HCT116 (cell line): ENCODE results near the gene SFT2D2. TPM values are rescaled to one million over a fixed set of nuclear protein-coding genes. Genes with fewer than 3 reads are reported as not detected.
A peak's percentile ranks its signal among the peaks of the same experiment; 100 is the strongest.

Source experiments
- ATAC-seq: fragments of 200-7000 bp; cut with Tn5 transposase; 2 replicates; pipeline ENCODE4 v1.9.1; 2020; ENCODE audit warnings: mild to moderate bottlenecking, moderate library complexity
- BruUV-seq: library from RNA; stranded (reverse); fragments of 400-500 nt; replicated peaks from 2 replicates; lab custom pipeline; 2021; lab: Mats Ljungman, UMichigan
- CTCF ChIA-PET: fragments of 300-600 bp; sonication (Branson Sonifier 250); formaldehyde crosslinking; loops from one replicate; lab custom pipeline; 2021; ENCODE audit warnings: antibody characterized with exemption; lab: Charles Lee
- POLR2A ChIA-PET: fragments of 300-600, 350-600 bp; sonication (Branson Sonifier 250); formaldehyde crosslinking; loops from one replicate; lab custom pipeline; 2021; ENCODE audit warnings: antibody characterized with exemption; lab: Charles Lee
- RAD21 ChIA-PET, 2 experiments: fragments of 300-600 bp; sonication (Branson Sonifier 250); formaldehyde crosslinking; loops; one replicate each; lab custom pipeline; 2023; ENCODE audit warnings: low total read pairs in 2 of 2; ENCODE audit not compliant: uncharacterized antibody in 2 of 2, unreplicated experiment in 2 of 2, low non-redundant PET in 1 of 2; lab: Charles Lee
- DNase-seq: peaks from one replicate; pipeline ENCODE4 v3.0.0-alpha.2; 2010; ENCODE audit warnings: low read depth, low spot score
- H2AFZ ChIP-seq: fragments of 200-600 bp; shearing (Covaris generic), sonication (generic); 2 replicates; pipeline ENCODE4 v1.6.1; 2017; ENCODE audit warnings: low read depth, mixed run types, mixed read lengths, antibody characterized with exemption, low read length; ENCODE audit not compliant: poor library complexity, severe bottlenecking
- H3K27ac ChIP-seq: 2 replicates; pipeline ENCODE4 v1.5.1; 2012; ENCODE audit warnings: low read depth, low read length
- H3K27me3 ChIP-seq: fragments of 200-600 bp; sonication (generic); 2 replicates; pipeline ENCODE4 v1.6.1; 2016; ENCODE audit warnings: mixed run types, low read length, mixed read lengths; ENCODE audit not compliant: insufficient read depth
- H3K36me3 ChIP-seq, 2 experiments: fragments of 200-500 bp in 1 of 2; fragments of 200-600 bp in 1 of 2; sonication (Bioruptor generic) in 1 of 2; sonication (generic) in 1 of 2; 2 replicates each; pipeline versions ENCODE4 v1.5.1 to v1.6.1; 2014 to 2016; ENCODE audit warnings: low read length in 2 of 2, inconsistent platforms in 1 of 2, mixed read lengths in 1 of 2, mixed run types in 1 of 2; ENCODE audit not compliant: insufficient read depth in 2 of 2, control insufficient read depth in 1 of 2
- H3K4me1 ChIP-seq, 2 experiments: fragments of 200-600 bp in 1 of 2; sonication (generic) in 1 of 2; 2 replicates each; pipeline versions ENCODE4 v1.5.1 to v1.6.1; 2012 to 2017; ENCODE audit warnings: low read length in 2 of 2, inconsistent platforms in 1 of 2, mild to moderate bottlenecking in 1 of 2, mixed read lengths in 1 of 2, mixed run types in 1 of 2, moderate library complexity in 1 of 2; ENCODE audit not compliant: insufficient read depth in 2 of 2, control insufficient read depth in 1 of 2
- H3K4me2 ChIP-seq: fragments of 200-600 bp; sonication (generic); 2 replicates; pipeline ENCODE4 v1.6.1; 2017; ENCODE audit warnings: mixed run types, low read length, mixed read lengths
- H3K4me3 ChIP-seq, 2 experiments: fragments of 200-600 bp in 1 of 2; sonication (generic) in 1 of 2; replicated peaks in 1 of 2; 2 replicates each; pipeline ENCODE4 v1.5.1; 2011 to 2016; ENCODE audit warnings: low read length in 2 of 2, control low read depth in 1 of 2, low read depth in 1 of 2, mild to moderate bottlenecking in 1 of 2, mixed read lengths in 1 of 2, mixed run types in 1 of 2
- H3K79me2 ChIP-seq: fragments of 200-600 bp; sonication (generic); 2 replicates; pipeline ENCODE4 v1.6.1; 2017; ENCODE audit warnings: mild to moderate bottlenecking, mixed run types, low read length, moderate library complexity, mixed read lengths; ENCODE audit not compliant: insufficient read depth
- H3K9ac ChIP-seq: fragments of 200-600 bp; sonication (generic); 2 replicates; pipeline ENCODE4 v1.6.1; 2016; ENCODE audit warnings: low read length, mixed read lengths
- H3K9me2 ChIP-seq: fragments of 200-600 bp; sonication (generic), shearing (Covaris generic); 2 replicates; pipeline ENCODE4 v1.6.1; 2017; ENCODE audit warnings: mixed run types, mild to moderate bottlenecking, moderate library complexity; ENCODE audit not compliant: insufficient read depth
- H3K9me3 ChIP-seq, 2 experiments: fragments of 200-500 bp in 1 of 2; fragments of 200-600 bp in 1 of 2; sonication (Bioruptor generic) in 1 of 2; sonication (generic) in 1 of 2; 2 replicates each; pipeline ENCODE4 v1.6.1; 2014 to 2017; ENCODE audit warnings: low read length in 2 of 2, mixed read lengths in 2 of 2, inconsistent platforms in 1 of 2, low read depth in 1 of 2, mild to moderate bottlenecking in 1 of 2, mixed run types in 1 of 2, moderate library complexity in 1 of 2; ENCODE audit not compliant: control insufficient read depth in 1 of 2, insufficient read depth in 1 of 2
- H4K20me1 ChIP-seq: fragments of 200-600 bp; sonication (generic), shearing (Covaris generic); 2 replicates; pipeline ENCODE4 v1.6.1; 2017; ENCODE audit warnings: mixed run types, mild to moderate bottlenecking, moderate library complexity; ENCODE audit not compliant: insufficient read depth
- CEBPB ChIP-seq: IDR thresholded peaks from 2 replicates; pipeline ENCODE4 v1.6.1; 2012; ENCODE audit warnings: low read depth
- ELF1 ChIP-seq: IDR thresholded peaks from 2 replicates; pipeline ENCODE4 v1.6.1; 2012; ENCODE audit warnings: low read depth, borderline replicate concordance
- FOSL1 ChIP-seq: IDR thresholded peaks from 2 replicates; pipeline ENCODE4 v1.6.1; 2012; ENCODE audit warnings: low read depth
- JUND ChIP-seq: IDR thresholded peaks from 2 replicates; pipeline ENCODE4 v1.6.1; 2012
- POLR2A ChIP-seq: IDR thresholded peaks from 2 replicates; pipeline ENCODE4 v1.7.0; 2011; ENCODE audit warnings: borderline replicate concordance; ENCODE audit not compliant: insufficient read depth, insufficient read length; ENCODE audit errors: extremely low read depth
- SP1 ChIP-seq: IDR thresholded peaks from 2 replicates; pipeline ENCODE4 v1.6.1; 2012; ENCODE audit warnings: low read depth
- intact Hi-C: fragments of 100-400 bp; cut with micrococcal nuclease; formaldehyde crosslinking; loops from 2 replicates; pipeline ENCODE4 v1.10.0; 2022
- total RNA-seq: library from RNA; stranded (reverse); gene quantifications from one replicate; pipeline ENCODE4 v1.2.1, GENCODE V29; 2021; ENCODE audit not compliant: unreplicated experiment
- TF ChIP-seq, protein P1 (sequence below): IDR thresholded peaks from 2 replicates; pipeline ENCODE4 v1.6.1; 2012

Gene SFT2D2
- total RNA-seq, 1 experiment from 2014 or later, result 57.5 TPM

GRCh38 chr1:168301664-168302320 is 76.0 kb downstream of the SFT2D2 start:
- Histone ChIP-seq H4K20me1 (no peaks in the 10 kb centered on the region), H3K4me2 (peak overlapping the region; percentile 70), H3K36me3 (no peaks in the 10 kb centered on the region), H3K4me1 (peaks cover 19 to 35% of the 10 kb centered on the region in 2 experiments), H3K4me3 (0 out of 4 replicates have a peak overlapping the region, but pooled peaks of 1 of the 2 experiments have one; percentile 11), H2AFZ (no peak overlapping the region), H3K79me2 (no peaks in the 10 kb centered on the region), H3K9ac (peak overlapping the region; percentile 37), H3K27ac (peak overlapping the region; percentile 52; the same call in 1 of the 2 replicates), H3K9me3 (no peaks in the 10 kb centered on the region), H3K27me3 (no peaks in the 10 kb centered on the region), H3K9me2 (no peaks in the 10 kb centered on the region)
- ChIA-PET POLR2A (no interaction called here), CTCF (interaction anchor here (0.6 to 1.1 kb wide), 2 partner anchors 41 to 64 kb away, joined by 3 read pairs; no protein-coding TSS in a partner anchor), RAD21 (no interaction called here)
- TF ChIP-seq, protein P1, sequence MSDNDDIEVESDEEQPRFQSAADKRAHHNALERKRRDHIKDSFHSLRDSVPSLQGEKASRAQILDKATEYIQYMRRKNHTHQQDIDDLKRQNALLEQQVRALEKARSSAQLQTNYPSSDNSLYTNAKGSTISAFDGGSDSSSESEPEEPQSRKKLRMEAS, result 0 out of 2 replicates have a peak, but pooled peaks have one; percentile 36
- 0 out of 2 replicates have a peak, but pooled peaks have one; percentile 23 for TF ChIP-seq JUND
- TF ChIP-seq POLR2A, result no peak
- 0 out of 2 replicates have a peak, but pooled peaks have one; percentile 39 for TF ChIP-seq CEBPB
- no peak for TF ChIP-seq ELF1
- TF ChIP-seq FOSL1, result peak; percentile 36; the same call in 1 of the 2 replicates
- TF ChIP-seq SP1, result peak; percentile 43
- DNase-seq (peak; percentile 57), ATAC-seq (peak; percentile 85)
- intact Hi-C loops, result no loop called here
- no TSS peak for BruUV-seq

Other genes with a start within 250 kb of the SFT2D2 start
- gene GPR161, start 89.1 kb upstream of the SFT2D2 start, total RNA-seq, result 13.7 TPM
- 36.4 TPM for gene TIPRL, start 47.0 kb upstream of the SFT2D2 start, total RNA-seq
- 3.0 TPM for gene TBX19, start 54.9 kb downstream of the SFT2D2 start, total RNA-seq